Glutamatergic neuron (in vitro differentiated cells): ENCODE results near the gene LRFN4. TPM values are rescaled to one million over a fixed set of nuclear protein-coding genes. Genes with fewer than 3 reads are reported as not detected.

Experiments used
- DNase-seq: peaks from one replicate; pipeline ENCODE4 v3.0.0; 2022
- H3K27ac Mint-ChIP-seq: one replicate; pipeline ENCODE4 v1.8.0; 2020; ENCODE audit warnings: mild to moderate bottlenecking, mixed read lengths, inconsistent platforms; ENCODE audit not compliant: unreplicated experiment
- H3K27me3 Mint-ChIP-seq: one replicate; pipeline ENCODE4 v1.8.0; 2020; ENCODE audit warnings: mild to moderate bottlenecking, moderate library complexity, mixed read lengths, inconsistent platforms; ENCODE audit not compliant: unreplicated experiment
- H3K36me3 Mint-ChIP-seq: one replicate; pipeline ENCODE4 v1.8.0; 2020; ENCODE audit warnings: mild to moderate bottlenecking, mixed read lengths, inconsistent platforms; ENCODE audit not compliant: unreplicated experiment
- H3K4me1 Mint-ChIP-seq: one replicate; pipeline ENCODE4 v1.8.0; 2020; ENCODE audit warnings: mild to moderate bottlenecking, low read depth, mixed read lengths, inconsistent platforms; ENCODE audit not compliant: unreplicated experiment
- H3K4me3 Mint-ChIP-seq: one replicate; pipeline ENCODE4 v1.8.0; 2020; ENCODE audit warnings: mild to moderate bottlenecking, mixed read lengths, inconsistent platforms; ENCODE audit not compliant: unreplicated experiment
- H3K9me3 Mint-ChIP-seq: one replicate; pipeline ENCODE4 v1.8.0; 2020; ENCODE audit warnings: mild to moderate bottlenecking, moderate library complexity, mixed read lengths, inconsistent platforms; ENCODE audit not compliant: unreplicated experiment
- CTCF ChIP-seq: fragments of 200-600 bp; sonication (generic); IDR thresholded peaks from one replicate; pipeline ENCODE4 v1.5.0; 2021; ENCODE audit not compliant: partially characterized antibody, unreplicated experiment
- long read RNA-seq: library from polyadenylated mRNA; unstranded; transcript quantifications from one replicate; pipeline ENCODE4 v2.0.0, GENCODE V29; 2020; ENCODE audit not compliant: unreplicated experiment
- total RNA-seq: library from RNA; stranded (reverse); fragmentation: NEBNext Ultra II Directional; extraction: Animal tissue kit (Norgen Biotek cat#: 25700); gene quantifications from one replicate; pipeline ENCODE4 v1.2.1, GENCODE V29; 2021; ENCODE audit not compliant: unreplicated experiment

The LRFN4 gene
- 67.1 TPM for total RNA-seq
- long read RNA-seq, partial matches to known transcripts = 2 of 4 reads
- long read RNA-seq, other reads (novel, unspliced or antisense) = 2 of 4 reads

- no peak for TF ChIP-seq CTCF
- peaks cover 19% of the 10 kb centered on the region for H3K27me3 Mint-ChIP-seq
- no peaks in the 10 kb centered on the region for H3K36me3 Mint-ChIP-seq
- H3K27ac Mint-ChIP-seq = peak within 1 kb of the TSS; percentile 95
- peaks cover 20% of the 10 kb centered on the region for H3K9me3 Mint-ChIP-seq
- DNase-seq = peak; percentile 65
- H3K4me1 Mint-ChIP-seq = peaks cover 5% of the 10 kb centered on the region
- peak within 1 kb of the TSS; percentile 90 for H3K4me3 Mint-ChIP-seq
Measured at GRCh38 chr11:66856496-66857233, at the start of gene LRFN4. LRFN4 (plus strand) TSS chr11:66857064; CDS start chr11:66857745, 681 bp downstream.

- Mint-ChIP-seq H3K36me3 (peaks cover 9% of the 10 kb centered on the region), H3K27me3 (no peaks in the 10 kb centered on the region), H3K4me1 (no peaks in the 10 kb centered on the region), H3K27ac (no peak overlapping the region), H3K9me3 (no peaks in the 10 kb centered on the region), H3K4me3 (no peak overlapping the region)
- DNase-seq = no peak
- TF ChIP-seq CTCF = no peak
Measured at GRCh38 chr11:66809592-66809991, 47.3 kb upstream of the LRFN4 start.

GRCh38 chr11:66810576-66811185, 46.2 kb upstream of the LRFN4 start:
- no peak for DNase-seq
- no peak overlapping the region for H3K27ac Mint-ChIP-seq
- H3K4me1 Mint-ChIP-seq = no peaks in the 10 kb centered on the region
- no peaks in the 10 kb centered on the region for H3K27me3 Mint-ChIP-seq
- peaks cover 9% of the 10 kb centered on the region for H3K36me3 Mint-ChIP-seq
- TF ChIP-seq CTCF = no peak
- H3K9me3 Mint-ChIP-seq = no peaks in the 10 kb centered on the region
- no peak overlapping the region for H3K4me3 Mint-ChIP-seq

- DNase-seq = no peak
- Mint-ChIP-seq H3K27ac (no peak overlapping the region), H3K4me3 (no peak overlapping the region), H3K36me3 (peaks cover 4% of the 10 kb centered on the region), H3K9me3 (no peaks in the 10 kb centered on the region), H3K4me1 (peaks cover 2% of the 10 kb centered on the region), H3K27me3 (no peaks in the 10 kb centered on the region)
- no peak for TF ChIP-seq CTCF
Measured at GRCh38 chr11:66814678-66815077, 42.2 kb upstream of the LRFN4 start.

- H3K27me3 Mint-ChIP-seq = no peaks in the 10 kb centered on the region
- no peaks in the 10 kb centered on the region for H3K9me3 Mint-ChIP-seq
- no peak overlapping the region for H3K27ac Mint-ChIP-seq
- H3K4me3 Mint-ChIP-seq = no peak overlapping the region
- H3K4me1 Mint-ChIP-seq = peaks cover 2% of the 10 kb centered on the region
- DNase-seq = no peak
- peaks cover 4% of the 10 kb centered on the region for H3K36me3 Mint-ChIP-seq
- no peak for TF ChIP-seq CTCF
Measured at GRCh38 chr11:66815646-66816045, 41.2 kb upstream of the LRFN4 start.
